ENCODE results near the gene COL26A1. TPM values are rescaled to one million over a fixed set of nuclear protein-coding genes. Genes with fewer than 3 reads are reported as not detected.
"Not testable (repeated sequence)": the region's sequence is repeated elsewhere in the genome, so short reads cannot be mapped to it uniquely, and the experiment has no call there.

COL26A1 gene
- total RNA-seq (not detected), polyA plus RNA-seq (not detected), total RNA-seq (0 reads per million in 6 experiments)

- POLR2A ChIA-PET = interaction anchor here (1.5 to 1.8 kb wide), 2 partner anchors 8 to 11 kb away, joined by 3 to 5 read pairs; no protein-coding TSS in a partner anchor
- peaks cover 0 to 10% (median 3%) of the 10 kb centered on the region in 4 donors for H3K4me1 Mint-ChIP-seq
- H3K36me3 Mint-ChIP-seq = no peaks in the 10 kb centered on the region
- DNase-seq (peak in 5 of 10 donors; percentile 8 to 29 (median 23)), ATAC-seq (peak; percentile 39 to 43)
- H3K9me3 Mint-ChIP-seq = no peaks in the 10 kb centered on the region
- peak within 1 kb of the TSS in 2 of 10 donors; percentile 4 to 37 for H3K27ac Mint-ChIP-seq
- peaks cover 0 to 23% (median 9%) of the 10 kb centered on the region in 5 donors for H3K27me3 Mint-ChIP-seq
- peak within 1 kb of the TSS; percentile 47 to 74 (median 66) for H3K4me3 Mint-ChIP-seq
Observed at GRCh38 chr7:101362334-101363195, at the start of gene COL26A1. COL26A1 (plus strand) TSS chr7:101362875; CDS start chr7:101363033, 158 bp downstream.

DNA sequence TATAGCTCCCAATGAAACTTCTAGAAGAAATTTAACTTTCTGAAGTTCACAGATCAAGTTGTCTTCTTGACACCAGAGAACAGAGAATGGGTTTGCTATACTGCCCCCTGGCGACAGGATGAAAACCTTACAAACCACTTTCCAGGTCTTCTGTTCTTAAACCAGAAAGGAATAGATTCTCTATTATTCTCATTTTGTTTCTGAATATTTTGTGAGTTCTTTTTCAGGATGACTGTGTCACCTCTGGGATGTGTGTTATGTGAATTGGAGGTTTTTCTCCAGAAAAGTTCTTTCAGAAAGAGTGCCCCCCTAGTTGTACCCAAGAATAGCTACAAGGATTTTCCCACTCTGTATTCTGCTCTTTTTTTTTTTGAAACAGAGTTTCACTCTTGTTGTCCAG, 47.3 kb upstream of the COL26A1 start:
- Mint-ChIP-seq H3K27me3 (peaks cover 0 to 5% (median 4%) of the 10 kb centered on the region in 5 donors), H3K36me3 (peaks cover 3 to 17% (median 13%) of the 10 kb centered on the region in 3 donors), H3K9me3 (peaks cover 0 to 15% (median 8%) of the 10 kb centered on the region in 9 donors), H3K27ac (no peak overlapping the region), H3K4me1 (no peaks in the 10 kb centered on the region), H3K4me3 (no peak overlapping the region)
- ATAC-seq (no peak), DNase-seq (peak in 8 of 10 donors; percentile 10 to 56 (median 40))
- POLR2A ChIA-PET = no interaction called here

- no peak for DNase-seq
- Mint-ChIP-seq H3K36me3 (peaks cover 0 to 14% (median 13%) of the 10 kb centered on the region in 3 donors), H3K27ac (peak overlapping the region in 1 of 10 donors; percentile 11), H3K9me3 (no peaks in the 10 kb centered on the region), H3K4me3 (no peak overlapping the region), H3K4me1 (peaks cover 7 to 19% (median 16%) of the 10 kb centered on the region in 4 donors), H3K27me3 (no peaks in the 10 kb centered on the region)
- POLR2A ChIA-PET = no interaction called here
- no peak for ATAC-seq
Observed at GRCh38 chr7:101319401-101319800, 43.3 kb upstream of the COL26A1 start.

GRCh38 chr7:101321491-101322401, 40.9 kb upstream of the COL26A1 start, which contains the start of gene IFT22:
IFT22 (minus strand) TSS chr7:101321812; CDS start chr7:101321709, 103 bp downstream.
- POLR2A ChIA-PET = interaction anchor here (0.8 to 1.0 kb wide), 2 partner anchors 8 to 104 kb away, joined by 3 read pairs; partner anchors contain the start of gene ZNHIT1
- Mint-ChIP-seq H3K27ac (peak within 1 kb of the TSS; percentile 84 to 94 (median 92)), H3K9me3 (no peaks in the 10 kb centered on the region), H3K27me3 (no peaks in the 10 kb centered on the region), H3K4me3 (peak within 1 kb of the TSS; percentile 88 to 95 (median 92)), H3K4me1 (peaks cover 7 to 19% (median 16%) of the 10 kb centered on the region in 4 donors), H3K36me3 (peaks cover 0 to 9% (median 5%) of the 10 kb centered on the region in 3 donors)
- DNase-seq (peak; percentile 70 to 93 (median 82)), ATAC-seq (peak; percentile 93 to 95)

GRCh38 chr7:101328159-101328558, 34.5 kb upstream of the COL26A1 start:
- H3K27ac Mint-ChIP-seq = no peak overlapping the region

GRCh38 chr7:101330011-101330484, 32.6 kb upstream of the COL26A1 start:
- POLR2A ChIA-PET = no interaction called here
- no peak overlapping the region for H3K27ac Mint-ChIP-seq
- DNase-seq (no peak), ATAC-seq (no peak)
- H3K27me3 Mint-ChIP-seq = peaks cover 0 to 4% (median 0%) of the 10 kb centered on the region in 5 donors
- no peaks in the 10 kb centered on the region for H3K36me3 Mint-ChIP-seq
- H3K4me3 Mint-ChIP-seq = no peak overlapping the region
- no peaks in the 10 kb centered on the region for H3K9me3 Mint-ChIP-seq
- H3K4me1 Mint-ChIP-seq = no peaks in the 10 kb centered on the region

More at GRCh38 chr7:101328159-101328558, 34.5 kb upstream of the COL26A1 start:
- ATAC-seq (no peak), DNase-seq (no peak)
- no peaks in the 10 kb centered on the region for H3K4me1 Mint-ChIP-seq
- POLR2A ChIA-PET = no interaction called here
- no peaks in the 10 kb centered on the region for H3K36me3 Mint-ChIP-seq
- H3K4me3 Mint-ChIP-seq = no peak overlapping the region
- H3K9me3 Mint-ChIP-seq = no peaks in the 10 kb centered on the region
- peaks cover 0 to 4% (median 0%) of the 10 kb centered on the region in 5 donors for H3K27me3 Mint-ChIP-seq

DNA sequence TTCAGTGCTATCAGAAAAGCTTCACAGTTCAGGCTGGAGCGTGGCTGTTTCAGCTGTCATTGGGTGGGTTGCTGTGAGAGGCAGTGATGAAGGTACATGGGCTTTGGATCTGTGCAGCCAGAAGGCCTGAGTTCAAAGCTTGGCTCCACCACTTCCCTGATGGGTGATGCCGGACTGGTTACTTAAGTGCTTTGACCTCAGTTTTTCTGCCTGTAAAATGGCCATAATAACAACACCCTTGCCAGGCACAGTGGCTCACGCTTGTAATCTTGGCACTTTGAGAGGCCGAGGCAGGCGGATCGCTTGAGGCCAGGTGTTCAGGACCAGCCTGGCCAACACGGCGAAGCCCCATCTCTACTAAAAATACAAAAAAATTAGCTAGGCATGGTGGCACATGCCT, 30.6 kb upstream of the COL26A1 start:
- DNase-seq (no peak), ATAC-seq (no peak)
- no peaks in the 10 kb centered on the region for H3K4me1 Mint-ChIP-seq
- peaks cover 0 to 4% (median 1%) of the 10 kb centered on the region in 5 donors for H3K27me3 Mint-ChIP-seq
- H3K9me3 Mint-ChIP-seq = no peaks in the 10 kb centered on the region
- POLR2A ChIA-PET = no interaction called here
- H3K4me3 Mint-ChIP-seq = no peak overlapping the region
- H3K27ac Mint-ChIP-seq = no peak overlapping the region
- H3K36me3 Mint-ChIP-seq = no peaks in the 10 kb centered on the region

- no peaks in the 10 kb centered on the region for H3K9me3 Mint-ChIP-seq
- no peaks in the 10 kb centered on the region for H3K4me1 Mint-ChIP-seq
- POLR2A ChIA-PET = no interaction called here
- H3K4me3 Mint-ChIP-seq = no peak overlapping the region
- peaks cover 0 to 4% (median 1%) of the 10 kb centered on the region in 5 donors for H3K27me3 Mint-ChIP-seq
- DNase-seq = no peak
- no peak for ATAC-seq
- H3K36me3 Mint-ChIP-seq = no peaks in the 10 kb centered on the region
- no peak overlapping the region for H3K27ac Mint-ChIP-seq
Observed at GRCh38 chr7:101333912-101334311, 28.8 kb upstream of the COL26A1 start.

GRCh38 chr7:101340379-101340778, 22.3 kb upstream of the COL26A1 start:
- Mint-ChIP-seq H3K4me1 (no peaks in the 10 kb centered on the region), H3K9me3 (peaks cover 0 to 2% (median 0%) of the 10 kb centered on the region in 9 donors), H3K4me3 (no peak overlapping the region), H3K27me3 (peaks cover 0 to 4% (median 0%) of the 10 kb centered on the region in 5 donors), H3K36me3 (no peaks in the 10 kb centered on the region), H3K27ac (no peak overlapping the region)
- ATAC-seq (no peak), DNase-seq (no peak)
- POLR2A ChIA-PET = no interaction called here

DNA sequence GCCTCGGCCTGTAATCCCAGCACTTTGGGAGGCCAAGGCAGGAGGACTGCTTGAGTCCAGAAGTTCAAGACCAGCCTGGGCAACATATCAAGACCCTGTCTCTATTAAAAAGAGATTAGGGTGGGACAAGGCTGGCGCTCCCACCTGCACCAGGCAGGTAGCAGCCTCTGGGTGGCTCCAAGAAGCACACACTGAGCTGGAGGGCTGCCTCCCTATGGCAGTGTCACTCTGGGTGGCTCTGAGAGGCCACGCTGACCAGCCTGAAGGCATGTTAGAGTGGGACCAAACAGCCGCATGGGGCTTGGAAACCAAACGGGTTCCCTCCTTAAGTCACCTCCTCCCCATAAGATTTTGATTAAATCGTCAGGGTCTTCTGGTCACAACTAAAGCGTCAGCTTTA, 19.8 kb upstream of the COL26A1 start:
- POLR2A ChIA-PET = no interaction called here
- DNase-seq = no peak
- Mint-ChIP-seq H3K27ac (peak overlapping the region in 1 of 10 donors; percentile 5), H3K4me3 (no peak overlapping the region), H3K4me1 (no peaks in the 10 kb centered on the region), H3K9me3 (peaks cover 0 to 2% (median 0%) of the 10 kb centered on the region in 9 donors), H3K27me3 (peaks cover 0 to 7% (median 0%) of the 10 kb centered on the region in 5 donors), H3K36me3 (no peaks in the 10 kb centered on the region)
- ATAC-seq = no peak

DNA sequence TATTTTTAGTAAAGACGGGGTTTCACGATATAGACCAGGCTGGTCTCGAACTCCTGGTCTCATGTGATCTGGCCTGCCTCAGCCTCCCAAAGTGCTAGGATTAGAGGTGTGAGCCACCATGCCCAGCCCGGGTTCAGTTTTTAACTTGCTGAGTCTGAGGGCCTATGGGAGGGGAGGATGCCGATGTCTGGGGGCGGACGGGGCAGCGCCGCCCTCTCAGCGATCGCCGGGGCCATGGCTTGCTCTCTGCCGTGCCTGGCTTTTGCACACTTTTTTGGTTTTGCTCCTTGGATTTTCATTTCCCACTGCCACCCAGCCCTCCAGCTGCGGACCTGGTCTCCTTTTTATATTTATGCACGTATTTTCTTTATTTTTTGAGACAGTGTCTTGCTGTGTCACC, 15.2 kb upstream of the COL26A1 start:
- Mint-ChIP-seq H3K4me1 (peaks cover 0 to 5% (median 2%) of the 10 kb centered on the region in 4 donors), H3K9me3 (no peaks in the 10 kb centered on the region), H3K36me3 (no peaks in the 10 kb centered on the region), H3K27me3 (peaks cover 0 to 11% (median 7%) of the 10 kb centered on the region in 5 donors), H3K4me3 (no peak overlapping the region), H3K27ac (no peak overlapping the region)
- DNase-seq (no peak), ATAC-seq (no peak)
- POLR2A ChIA-PET = no interaction called here

DNA sequence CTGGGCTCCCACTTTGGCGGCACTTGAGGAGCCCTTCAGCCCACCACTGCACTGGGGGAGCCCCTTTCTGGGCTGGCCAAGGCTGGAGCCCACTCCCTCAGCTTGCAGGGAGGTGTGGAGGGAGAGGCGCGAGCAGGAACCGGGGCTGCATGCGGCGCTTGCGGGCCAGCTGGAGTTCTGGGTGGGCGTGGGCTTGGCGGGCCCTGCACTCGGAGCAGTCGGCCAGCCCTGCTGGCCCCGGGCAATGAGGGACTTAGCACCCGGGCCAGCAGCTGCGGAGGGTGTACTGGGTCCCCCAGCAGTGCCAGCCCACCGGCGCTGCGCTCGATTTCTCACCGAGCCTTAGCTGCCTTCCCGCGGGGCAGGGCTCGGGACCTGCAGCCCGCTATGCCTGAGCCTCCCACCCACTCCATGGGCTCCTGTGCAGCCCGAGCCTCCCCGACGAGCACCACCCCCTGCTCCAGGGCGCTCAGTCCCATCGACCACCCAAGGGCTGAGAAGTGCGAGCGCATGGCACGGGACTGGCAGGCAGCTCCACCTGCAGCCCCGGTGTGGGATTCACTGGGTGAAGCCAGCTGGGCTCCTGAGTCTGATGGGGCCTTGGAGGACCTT, 14.1 kb upstream of the COL26A1 start:
- ATAC-seq, DNase-seq, H3K9me3 Mint-ChIP-seq, H3K27ac Mint-ChIP-seq, H3K4me3 Mint-ChIP-seq, H3K4me1 Mint-ChIP-seq, POLR2A ChIA-PET, H3K36me3 Mint-ChIP-seq: not testable (repeated sequence)
- H3K27me3 Mint-ChIP-seq = peaks cover 0 to 19% (median 7%) of the 10 kb centered on the region in 5 donors

All from naive thymus-derived CD8-positive, alpha-beta T cell (primary cell).